Measurements from ENCODE around the gene RPL39L.

DNA sequence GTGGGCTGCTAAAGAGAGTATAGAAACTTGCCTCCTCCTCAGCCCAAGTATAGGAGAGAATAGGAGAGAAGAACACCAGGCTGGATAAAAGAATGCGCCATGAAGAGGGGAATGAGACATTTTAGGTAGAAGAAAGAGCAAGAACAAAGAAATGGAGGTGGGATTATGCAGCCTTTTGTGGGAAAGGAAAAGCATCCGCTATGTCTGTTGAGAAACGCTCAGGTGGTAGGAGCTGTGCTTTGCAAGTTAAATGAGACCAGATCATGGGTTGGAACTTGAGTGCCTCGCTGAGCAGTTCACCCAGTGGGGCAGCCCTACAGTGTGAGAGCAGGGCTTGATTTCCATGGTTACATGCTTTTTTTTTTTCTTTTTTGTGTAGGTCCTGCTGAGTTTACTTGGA lies 46.5 kb upstream of the RPL39L start:
- TF ChIP-seq, protein P1, sequence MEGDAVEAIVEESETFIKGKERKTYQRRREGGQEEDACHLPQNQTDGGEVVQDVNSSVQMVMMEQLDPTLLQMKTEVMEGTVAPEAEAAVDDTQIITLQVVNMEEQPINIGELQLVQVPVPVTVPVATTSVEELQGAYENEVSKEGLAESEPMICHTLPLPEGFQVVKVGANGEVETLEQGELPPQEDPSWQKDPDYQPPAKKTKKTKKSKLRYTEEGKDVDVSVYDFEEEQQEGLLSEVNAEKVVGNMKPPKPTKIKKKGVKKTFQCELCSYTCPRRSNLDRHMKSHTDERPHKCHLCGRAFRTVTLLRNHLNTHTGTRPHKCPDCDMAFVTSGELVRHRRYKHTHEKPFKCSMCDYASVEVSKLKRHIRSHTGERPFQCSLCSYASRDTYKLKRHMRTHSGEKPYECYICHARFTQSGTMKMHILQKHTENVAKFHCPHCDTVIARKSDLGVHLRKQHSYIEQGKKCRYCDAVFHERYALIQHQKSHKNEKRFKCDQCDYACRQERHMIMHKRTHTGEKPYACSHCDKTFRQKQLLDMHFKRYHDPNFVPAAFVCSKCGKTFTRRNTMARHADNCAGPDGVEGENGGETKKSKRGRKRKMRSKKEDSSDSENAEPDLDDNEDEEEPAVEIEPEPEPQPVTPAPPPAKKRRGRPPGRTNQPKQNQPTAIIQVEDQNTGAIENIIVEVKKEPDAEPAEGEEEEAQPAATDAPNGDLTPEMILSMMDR (IDR thresholded peaks at IDR 0.05; ENCODE audit: low read depth, low read length, poor library complexity, severe bottlenecking): no peak
- no peak for TF ChIP-seq EZH2phosphoT487 (IDR thresholded peaks at IDR 0.05; ENCODE audit: borderline replicate concordance, low read length)

All from DOHH2 (cell line).